Transverse colon (tissue), 4 donors: ENCODE results near the gene NFAM1.

ENCODE experiments used
- EP300 ChIP-seq: sonication (generic); formaldehyde crosslinking; IDR thresholded peaks from one replicate; pipeline ENCODE4 v1.6.1; 2017; ENCODE audit warnings: antibody characterized with exemption, low read depth
- POLR2A ChIP-seq: fragments of 450-650 bp; IDR thresholded peaks from one replicate; pipeline ENCODE4 v1.6.1; 2016; ENCODE audit warnings: antibody characterized with exemption, mild to moderate bottlenecking, moderate library complexity
- POLR2AphosphoS5 ChIP-seq, 3 donors: sonication (generic); formaldehyde crosslinking; IDR thresholded peaks; one replicate each; pipeline ENCODE4 v1.6.1; 2016; ENCODE audit warnings: antibody characterized with exemption in 3 of 3
- TF ChIP-seq, protein P1 (sequence below), 5 experiments: fragments of 200-600 bp in 3 of 5; fragments of 450-650 bp in 2 of 5; sonication (generic) in 3 of 5; IDR thresholded peaks; 1 replicate in 2 of 5; 2 replicates in 3 of 5; pipeline ENCODE4 v1.5.1; 2016 to 2017; ENCODE audit warnings: antibody characterized with exemption in 5 of 5, inconsistent platforms in 3 of 5, mild to moderate bottlenecking in 2 of 5, moderate library complexity in 1 of 5

DNA sequence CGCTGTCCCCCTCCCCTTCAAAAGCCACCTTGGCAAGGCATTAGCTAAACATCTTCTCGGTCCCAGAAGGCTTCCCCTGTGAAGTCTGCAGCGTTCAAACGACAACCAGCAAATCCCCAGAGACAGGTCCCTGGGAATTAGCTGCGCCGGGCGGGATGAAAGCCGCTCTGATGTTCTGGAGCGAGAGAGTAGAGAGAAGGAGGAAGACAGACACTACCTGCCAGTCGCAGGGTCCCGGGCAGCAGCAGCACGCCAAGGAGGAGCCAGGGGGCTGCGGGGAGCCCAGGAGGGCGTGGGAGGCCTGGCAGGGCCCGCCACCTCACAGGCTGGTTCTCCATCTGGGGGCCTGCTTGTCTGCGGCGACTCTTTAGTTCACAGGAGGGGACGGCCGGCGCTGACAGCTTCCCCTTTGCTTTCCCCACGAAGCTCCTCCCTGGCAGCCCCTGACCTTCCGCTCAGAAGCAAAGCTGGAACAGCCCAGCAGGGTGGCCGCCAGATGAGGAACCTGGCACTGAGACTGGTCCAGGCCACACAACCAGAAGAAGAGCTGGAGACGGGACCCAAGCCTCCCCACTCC, at the start of gene NFAM1:
- TF ChIP-seq, protein P1, sequence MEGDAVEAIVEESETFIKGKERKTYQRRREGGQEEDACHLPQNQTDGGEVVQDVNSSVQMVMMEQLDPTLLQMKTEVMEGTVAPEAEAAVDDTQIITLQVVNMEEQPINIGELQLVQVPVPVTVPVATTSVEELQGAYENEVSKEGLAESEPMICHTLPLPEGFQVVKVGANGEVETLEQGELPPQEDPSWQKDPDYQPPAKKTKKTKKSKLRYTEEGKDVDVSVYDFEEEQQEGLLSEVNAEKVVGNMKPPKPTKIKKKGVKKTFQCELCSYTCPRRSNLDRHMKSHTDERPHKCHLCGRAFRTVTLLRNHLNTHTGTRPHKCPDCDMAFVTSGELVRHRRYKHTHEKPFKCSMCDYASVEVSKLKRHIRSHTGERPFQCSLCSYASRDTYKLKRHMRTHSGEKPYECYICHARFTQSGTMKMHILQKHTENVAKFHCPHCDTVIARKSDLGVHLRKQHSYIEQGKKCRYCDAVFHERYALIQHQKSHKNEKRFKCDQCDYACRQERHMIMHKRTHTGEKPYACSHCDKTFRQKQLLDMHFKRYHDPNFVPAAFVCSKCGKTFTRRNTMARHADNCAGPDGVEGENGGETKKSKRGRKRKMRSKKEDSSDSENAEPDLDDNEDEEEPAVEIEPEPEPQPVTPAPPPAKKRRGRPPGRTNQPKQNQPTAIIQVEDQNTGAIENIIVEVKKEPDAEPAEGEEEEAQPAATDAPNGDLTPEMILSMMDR (IDR thresholded peaks at IDR 0.05), result no peak
- TF ChIP-seq POLR2A, result no peak
- TF ChIP-seq EP300, result no peak
- no peak for TF ChIP-seq POLR2AphosphoS5 (IDR thresholded peaks at IDR 0.05)
